ENCODE data around the gene NCKAP5.

The NCKAP5 gene

GRCh38 chr2:133253793-133254192 lies 314.5 kb downstream of the NCKAP5 start:
- no peaks in the 10 kb centered on the region for H3K9me3 ChIP-seq (ENCODE audit: severe bottlenecking)
- H3K27ac ChIP-seq (ENCODE audit: poor library complexity, severe bottlenecking): no peak overlapping the region
- ATAC-seq (ENCODE audit: low read depth) (no peak), DNase-seq (ENCODE audit: low spot score) (no peak)
- TF ChIP-seq CTCF (IDR thresholded peaks at IDR 0.05; ENCODE audit: poor library complexity, severe bottlenecking): no peak
- H3K4me1 ChIP-seq (ENCODE audit: insufficient read depth, poor library complexity, severe bottlenecking): no peaks in the 10 kb centered on the region
- H3K36me3 ChIP-seq (ENCODE audit: low read depth): no peaks in the 10 kb centered on the region
- H3K4me3 ChIP-seq (ENCODE audit: severe bottlenecking): no peak overlapping the region
- H3K27me3 ChIP-seq (ENCODE audit: insufficient read depth, poor library complexity, severe bottlenecking): no peaks in the 10 kb centered on the region

- no peak for ATAC-seq (ENCODE audit: low read depth)
- TF ChIP-seq CTCF (IDR thresholded peaks at IDR 0.05; ENCODE audit: poor library complexity, severe bottlenecking): no peak
- H3K27ac ChIP-seq (ENCODE audit: poor library complexity, severe bottlenecking): no peak overlapping the region
- no peaks in the 10 kb centered on the region for H3K36me3 ChIP-seq (ENCODE audit: low read depth)
- no peaks in the 10 kb centered on the region for H3K4me1 ChIP-seq (ENCODE audit: insufficient read depth, poor library complexity, severe bottlenecking)
- no peak overlapping the region for H3K4me3 ChIP-seq (ENCODE audit: severe bottlenecking)
- DNase-seq (ENCODE audit: low spot score): no peak
- no peaks in the 10 kb centered on the region for H3K9me3 ChIP-seq (ENCODE audit: severe bottlenecking)
- no peaks in the 10 kb centered on the region for H3K27me3 ChIP-seq (ENCODE audit: insufficient read depth, poor library complexity, severe bottlenecking)
Observed at GRCh38 chr2:133252780-133253355, 315.4 kb downstream of the NCKAP5 start.

GRCh38 chr2:133249362-133249761 lies 318.9 kb downstream of the NCKAP5 start:
- no peaks in the 10 kb centered on the region for H3K36me3 ChIP-seq (ENCODE audit: low read depth)
- no peak for ATAC-seq (ENCODE audit: low read depth)
- TF ChIP-seq CTCF (IDR thresholded peaks at IDR 0.05; ENCODE audit: poor library complexity, severe bottlenecking): no peak
- no peaks in the 10 kb centered on the region for H3K9me3 ChIP-seq (ENCODE audit: severe bottlenecking)
- no peaks in the 10 kb centered on the region for H3K4me1 ChIP-seq (ENCODE audit: insufficient read depth, poor library complexity, severe bottlenecking)
- H3K4me3 ChIP-seq (ENCODE audit: severe bottlenecking): no peak overlapping the region
- no peak overlapping the region for H3K27ac ChIP-seq (ENCODE audit: poor library complexity, severe bottlenecking)
- no peaks in the 10 kb centered on the region for H3K27me3 ChIP-seq (ENCODE audit: insufficient read depth, poor library complexity, severe bottlenecking)
- no peak for DNase-seq (ENCODE audit: low spot score)

GRCh38 chr2:133248264-133248663 lies 320.0 kb downstream of the NCKAP5 start:
- Histone ChIP-seq H3K4me3 (ENCODE audit: severe bottlenecking) (no peak overlapping the region), H3K4me1 (ENCODE audit: insufficient read depth, poor library complexity, severe bottlenecking) (no peaks in the 10 kb centered on the region), H3K27ac (ENCODE audit: poor library complexity, severe bottlenecking) (no peak overlapping the region), H3K9me3 (ENCODE audit: severe bottlenecking) (no peaks in the 10 kb centered on the region), H3K27me3 (ENCODE audit: insufficient read depth, poor library complexity, severe bottlenecking) (no peaks in the 10 kb centered on the region), H3K36me3 (ENCODE audit: low read depth) (no peaks in the 10 kb centered on the region)
- no peak for ATAC-seq (ENCODE audit: low read depth)
- TF ChIP-seq CTCF (IDR thresholded peaks at IDR 0.05; ENCODE audit: poor library complexity, severe bottlenecking): no peak
- DNase-seq (ENCODE audit: low spot score): no peak

GRCh38 chr2:133247631-133248030 lies 320.6 kb downstream of the NCKAP5 start:
- no peak overlapping the region for H3K4me3 ChIP-seq (ENCODE audit: severe bottlenecking)
- no peak for ATAC-seq (ENCODE audit: low read depth)
- TF ChIP-seq CTCF (IDR thresholded peaks at IDR 0.05; ENCODE audit: poor library complexity, severe bottlenecking): no peak
- H3K36me3 ChIP-seq (ENCODE audit: low read depth): no peaks in the 10 kb centered on the region
- no peaks in the 10 kb centered on the region for H3K9me3 ChIP-seq (ENCODE audit: severe bottlenecking)
- no peak for DNase-seq (ENCODE audit: low spot score)
- H3K4me1 ChIP-seq (ENCODE audit: insufficient read depth, poor library complexity, severe bottlenecking): no peaks in the 10 kb centered on the region
- no peak overlapping the region for H3K27ac ChIP-seq (ENCODE audit: poor library complexity, severe bottlenecking)
- H3K27me3 ChIP-seq (ENCODE audit: insufficient read depth, poor library complexity, severe bottlenecking): no peaks in the 10 kb centered on the region

Measured in RWPE2 (cell line).